GM18907 (cell line): Measurements from ENCODE around the gene WWC2.

Experiments used
- ATAC-seq: cut with Tn5 transposase; IDR thresholded peaks from one replicate; pipeline ENCODE4 v1.9.1; 2021; ENCODE audit warnings: mild to moderate bottlenecking, moderate library complexity; ENCODE audit not compliant: unreplicated experiment

Gene WWC2

GRCh38 chr4:183253451-183253850, 154.4 kb downstream of the WWC2 start:
- ATAC-seq = no peak

GRCh38 chr4:183254162-183254561, 155.1 kb downstream of the WWC2 start:
- ATAC-seq = no peak

GRCh38 chr4:183255487-183255886, 156.4 kb downstream of the WWC2 start:
- no peak for ATAC-seq

- ATAC-seq = no peak
These were observed 157.3 kb downstream of the WWC2 start for GRCh38 chr4:183256343-183256742.

GRCh38 chr4:183256756-183257385, 157.8 kb downstream of the WWC2 start:
- ATAC-seq = peak; percentile 83

- no peak for ATAC-seq
These were observed 158.8 kb downstream of the WWC2 start for GRCh38 chr4:183257808-183258207.

GRCh38 chr4:183260491-183261151, 161.6 kb downstream of the WWC2 start:
- no peak for ATAC-seq

GRCh38 chr4:183261953-183262775, 163.1 kb downstream of the WWC2 start:
- peak; percentile 98 for ATAC-seq

GRCh38 chr4:183262776-183263100, 163.7 kb downstream of the WWC2 start:
- ATAC-seq = no peak

GRCh38 chr4:183263787-183264386, 164.8 kb downstream of the WWC2 start:
- no peak for ATAC-seq

GRCh38 chr4:183264614-183265013, 165.6 kb downstream of the WWC2 start:
- ATAC-seq = no peak

- ATAC-seq = no peak
These were observed 167.3 kb downstream of the WWC2 start for GRCh38 chr4:183266371-183266770.

- ATAC-seq = no peak
These were observed 169.5 kb downstream of the WWC2 start for GRCh38 chr4:183268556-183268955.

GRCh38 chr4:183272384-183272783, 173.3 kb downstream of the WWC2 start:
- no peak for ATAC-seq

GRCh38 chr4:183276106-183276505, 177.0 kb downstream of the WWC2 start:
- no peak for ATAC-seq

- no peak for ATAC-seq
These were observed 185.3 kb downstream of the WWC2 start for GRCh38 chr4:183284258-183284785.

- no peak for ATAC-seq
These were observed 185.9 kb downstream of the WWC2 start for GRCh38 chr4:183284965-183285364.

- no peak for ATAC-seq
These were observed 186.8 kb downstream of the WWC2 start for GRCh38 chr4:183285886-183286285.

- ATAC-seq = peak; percentile 36
These were observed 187.7 kb downstream of the WWC2 start for GRCh38 chr4:183286590-183287308.

- peak; percentile 90 for ATAC-seq
These were observed 188.2 kb downstream of the WWC2 start for GRCh38 chr4:183287309-183287659.

- ATAC-seq = peak; percentile 91
These were observed 188.6 kb downstream of the WWC2 start for GRCh38 chr4:183287677-183288076.
